Muscle of arm (tissue), 12 donors: ENCODE results near the gene KIF26B. TPM values are rescaled to one million over a fixed set of nuclear protein-coding genes. Genes with fewer than 3 reads are reported as not detected.
A peak's percentile ranks its signal among the peaks of the same experiment; 100 is the strongest.

ENCODE experiments used
- DNase-seq: peaks from one replicate; pipeline ENCODE4 v3.0.0-alpha.2; 2013
- polyA plus RNA-seq, 12 donors: library from polyadenylated mRNA; unstranded; fragments of 120-200 nt; gene quantifications; one replicate each; pipeline ENCODE4 v1.2.1, GENCODE V29; 2013; ENCODE audit not compliant: insufficient read length in 12 of 12

Gene KIF26B
- polyA plus RNA-seq, 12 donors: 0.94 to 7.8 (median 1.1) TPM; not detected in 1

GRCh38 chr1:245209658-245210435 lies 55.1 kb downstream of the KIF26B start:
- no peak for DNase-seq

GRCh38 chr1:245211035-245211749 lies 56.4 kb downstream of the KIF26B start:
- no peak for DNase-seq

- no peak for DNase-seq
Observed at GRCh38 chr1:245211761-245212160, 57.0 kb downstream of the KIF26B start.

- no peak for DNase-seq
Observed at GRCh38 chr1:245212221-245212710, 57.5 kb downstream of the KIF26B start.

- DNase-seq: no peak
Observed at GRCh38 chr1:245213066-245213831, 58.5 kb downstream of the KIF26B start.

GRCh38 chr1:245215071-245215470 lies 60.3 kb downstream of the KIF26B start:
- no peak for DNase-seq

- no peak for DNase-seq
Observed at GRCh38 chr1:245216366-245217115, 61.8 kb downstream of the KIF26B start.

- no peak for DNase-seq
Observed at GRCh38 chr1:245217853-245218608, 63.2 kb downstream of the KIF26B start.

- DNase-seq: no peak
Observed at GRCh38 chr1:245220381-245220985, 65.7 kb downstream of the KIF26B start.

- no peak for DNase-seq
Observed at GRCh38 chr1:245221805-245222204, 67.0 kb downstream of the KIF26B start.

GRCh38 chr1:245222931-245223595 lies 68.3 kb downstream of the KIF26B start:
- DNase-seq: no peak

GRCh38 chr1:245225322-245226202 lies 70.8 kb downstream of the KIF26B start:
- DNase-seq: peak; percentile 41

- DNase-seq: no peak
Observed at GRCh38 chr1:245226203-245226499, 71.4 kb downstream of the KIF26B start.

GRCh38 chr1:245229051-245229450 lies 74.3 kb downstream of the KIF26B start:
- DNase-seq: no peak

GRCh38 chr1:245232931-245233330 lies 78.1 kb downstream of the KIF26B start:
- DNase-seq: no peak

GRCh38 chr1:245234217-245235081 lies 79.7 kb downstream of the KIF26B start:
- DNase-seq: no peak

- no peak for DNase-seq
Observed at GRCh38 chr1:245235156-245235555, 80.4 kb downstream of the KIF26B start.

- no peak for DNase-seq
Observed at GRCh38 chr1:245240648-245241165, 85.9 kb downstream of the KIF26B start.
